CD4-positive, alpha-beta T cell (primary cell): ENCODE measurements around the gene MANF. TPM values are rescaled to one million over a fixed set of nuclear protein-coding genes. Genes with fewer than 3 reads are reported as not detected.

ENCODE experiments used
- ATAC-seq: fragments of 200-7000 bp; cut with Tn5 transposase; one replicate; pipeline ENCODE4 v1.10.0; 2022; ENCODE audit warnings: mild to moderate bottlenecking; ENCODE audit not compliant: poor library complexity
- CTCF ChIA-PET: fragments of 350-600 bp; sonication (Branson Sonifier 250); formaldehyde crosslinking; loops from one replicate; lab custom pipeline; 2021; ENCODE audit warnings: antibody characterized with exemption, inconsistent platforms; lab: Charles Lee
- POLR2A ChIA-PET: fragments of 350-600 bp; sonication (Branson Sonifier 250); formaldehyde crosslinking; loops from one replicate; lab custom pipeline; 2021; ENCODE audit warnings: antibody characterized with exemption, inconsistent platforms; lab: Charles Lee
- DNase-seq, 14 experiments: peaks; one replicate each; pipeline ENCODE4 v3.0.0-alpha.2; 2013 to 2020; ENCODE audit warnings: mixed read lengths in 2 of 14
- H3K27ac ChIP-seq, 2 donors: one replicate each; pipeline versions ENCODE4 v1.5.1 to v1.7.0; 2013; ENCODE audit warnings: low read length in 2 of 2, low read depth in 1 of 2, mild to moderate bottlenecking in 1 of 2
- H3K27me3 ChIP-seq, 2 experiments: 1 replicate in 1 of 2; 2 replicates in 1 of 2; pipeline versions ENCODE4 v1.6.1 to v1.7.0; 2013; ENCODE audit warnings: low read length in 2 of 2, control low read depth in 1 of 2, mild to moderate bottlenecking in 1 of 2, moderate library complexity in 1 of 2; ENCODE audit not compliant: insufficient read depth in 2 of 2, control insufficient read depth in 1 of 2
- H3K36me3 ChIP-seq: one replicate; pipeline ENCODE4 v1.6.1; 2013; ENCODE audit warnings: low read length, control low read depth; ENCODE audit not compliant: insufficient read depth
- H3K4me1 ChIP-seq: one replicate; pipeline ENCODE4 v1.6.1; 2013; ENCODE audit warnings: low read length, control low read depth; ENCODE audit not compliant: insufficient read depth
- H3K4me3 ChIP-seq: one replicate; pipeline ENCODE4 v1.5.1; 2013; ENCODE audit warnings: mild to moderate bottlenecking, low read length, moderate library complexity
- H3K9me3 ChIP-seq, 2 experiments: 1 replicate in 1 of 2; 2 replicates in 1 of 2; pipeline versions ENCODE4 v1.6.1 to v1.7.0; 2013; ENCODE audit warnings: low read length in 2 of 2, mild to moderate bottlenecking in 2 of 2, control low read depth in 1 of 2, moderate library complexity in 1 of 2; ENCODE audit not compliant: control insufficient read depth in 1 of 2, insufficient read depth in 1 of 2
- H3K27ac Mint-ChIP-seq: one replicate; pipeline ENCODE4 v1.8.0; 2020; ENCODE audit warnings: mixed read lengths
- H3K27me3 Mint-ChIP-seq: one replicate; pipeline ENCODE4 v1.8.0; 2021; ENCODE audit warnings: mixed read lengths
- H3K36me3 Mint-ChIP-seq: one replicate; pipeline ENCODE4 v1.8.0; 2021; ENCODE audit warnings: low read depth, mixed read lengths
- H3K4me1 Mint-ChIP-seq: one replicate; pipeline ENCODE4 v1.8.0; 2021; ENCODE audit warnings: low read depth, mixed read lengths
- H3K4me3 Mint-ChIP-seq: one replicate; pipeline ENCODE4 v1.8.0; 2020; ENCODE audit warnings: mild to moderate bottlenecking, mixed read lengths
- H3K9me3 Mint-ChIP-seq: one replicate; pipeline ENCODE4 v1.8.0; 2020; ENCODE audit warnings: mixed read lengths
- intact Hi-C, 2 experiments: fragments of 100-400 bp; cut with DNase I in 1 of 2; cut with micrococcal nuclease in 1 of 2; formaldehyde crosslinking; loops; one replicate each; pipeline versions ENCODE4 v1.15.1 to v1.9.0; 2023 to 2025; cut with DNase I, micrococcal nuclease
- total RNA-seq, 174 experiments: library from RNA in 2 of 174; stranded (reverse) in 2 of 174; gene quantifications; one replicate each; pipeline ENCODE4 v1.2.3 and lab custom pipeline; 2021 to 2026
- TF ChIP-seq, protein P1 (sequence below): fragments of 200-600 bp; IDR thresholded peaks from one replicate; pipeline ENCODE4 v1.8.0; 2022; ENCODE audit warnings: antibody characterized with exemption, mild to moderate bottlenecking

MANF gene
- total RNA-seq, 2 experiments from 2014 or later: 26.4 to 30.2 TPM

DNA sequence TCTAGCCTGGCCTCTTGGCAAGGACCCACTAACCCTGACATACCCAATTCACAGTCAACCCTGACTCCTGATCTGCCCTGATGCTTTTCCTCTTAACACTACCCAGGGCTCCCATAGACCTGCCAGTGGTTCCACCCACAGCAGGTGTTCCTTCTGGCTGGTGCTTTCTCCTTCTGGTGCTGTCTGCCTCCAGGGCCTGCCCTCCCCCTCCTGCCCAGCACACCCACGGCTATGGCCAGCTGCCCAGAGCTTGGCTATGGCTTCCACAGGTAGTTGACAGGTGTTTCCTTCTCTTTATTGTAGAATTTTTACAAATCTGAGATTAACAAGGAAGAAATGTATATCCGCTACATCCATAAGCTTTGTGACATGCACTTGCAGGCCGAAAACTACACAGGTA, 46.5 kb upstream of the MANF start:
- no peak overlapping the region for H3K27ac Mint-ChIP-seq

DNA sequence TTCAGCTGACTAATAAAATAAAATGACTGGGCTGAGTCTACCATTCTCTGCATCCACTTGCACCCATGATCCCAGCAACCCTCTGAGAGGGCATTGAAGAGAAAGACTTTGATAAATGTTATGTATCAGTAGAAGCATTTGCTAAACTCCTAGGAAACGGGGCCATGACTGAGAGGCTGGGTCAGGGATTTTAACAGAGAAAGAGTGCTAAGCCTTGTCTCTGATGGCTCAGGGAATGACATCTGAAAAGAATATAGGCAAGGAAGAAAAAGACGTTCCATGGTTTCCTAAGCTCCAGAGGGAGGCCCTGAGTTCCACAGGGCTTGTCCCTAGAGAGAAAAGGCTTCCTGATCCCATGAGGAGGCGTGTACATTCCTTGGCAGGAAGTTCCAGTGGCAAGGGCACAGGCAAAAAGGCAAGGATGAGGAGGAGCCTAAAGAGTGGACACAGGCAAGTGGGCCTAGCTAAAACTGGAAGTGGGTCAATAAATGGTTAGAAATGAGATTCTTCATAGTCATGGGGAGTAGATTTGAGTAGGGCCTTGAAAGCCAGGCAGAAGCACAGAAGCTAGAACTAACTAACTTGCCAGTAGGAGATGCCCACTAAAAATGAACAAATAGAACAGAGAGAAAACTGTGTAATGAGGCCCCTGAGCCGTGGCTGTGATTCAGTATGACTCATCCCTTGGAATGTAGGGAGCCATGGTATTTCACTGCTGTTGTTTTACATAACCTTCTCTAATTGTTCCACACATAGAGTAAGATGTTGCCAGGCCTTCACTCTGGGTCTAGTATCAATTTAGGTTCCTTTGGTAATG, 44.9 kb upstream of the MANF start:
- Mint-ChIP-seq H3K4me3 (no peak overlapping the region), H3K4me1 (no peaks in the 10 kb centered on the region), H3K36me3 (no peaks in the 10 kb centered on the region), H3K9me3 (no peaks in the 10 kb centered on the region), H3K27me3 (no peaks in the 10 kb centered on the region), H3K27ac (no peak overlapping the region)
- H3K9me3 ChIP-seq: no peaks in the 10 kb centered on the region
- ATAC-seq: no peak
- TF ChIP-seq, protein P1, sequence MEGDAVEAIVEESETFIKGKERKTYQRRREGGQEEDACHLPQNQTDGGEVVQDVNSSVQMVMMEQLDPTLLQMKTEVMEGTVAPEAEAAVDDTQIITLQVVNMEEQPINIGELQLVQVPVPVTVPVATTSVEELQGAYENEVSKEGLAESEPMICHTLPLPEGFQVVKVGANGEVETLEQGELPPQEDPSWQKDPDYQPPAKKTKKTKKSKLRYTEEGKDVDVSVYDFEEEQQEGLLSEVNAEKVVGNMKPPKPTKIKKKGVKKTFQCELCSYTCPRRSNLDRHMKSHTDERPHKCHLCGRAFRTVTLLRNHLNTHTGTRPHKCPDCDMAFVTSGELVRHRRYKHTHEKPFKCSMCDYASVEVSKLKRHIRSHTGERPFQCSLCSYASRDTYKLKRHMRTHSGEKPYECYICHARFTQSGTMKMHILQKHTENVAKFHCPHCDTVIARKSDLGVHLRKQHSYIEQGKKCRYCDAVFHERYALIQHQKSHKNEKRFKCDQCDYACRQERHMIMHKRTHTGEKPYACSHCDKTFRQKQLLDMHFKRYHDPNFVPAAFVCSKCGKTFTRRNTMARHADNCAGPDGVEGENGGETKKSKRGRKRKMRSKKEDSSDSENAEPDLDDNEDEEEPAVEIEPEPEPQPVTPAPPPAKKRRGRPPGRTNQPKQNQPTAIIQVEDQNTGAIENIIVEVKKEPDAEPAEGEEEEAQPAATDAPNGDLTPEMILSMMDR: no peak
- no peaks in the 10 kb centered on the region for H3K27me3 ChIP-seq
- H3K36me3 ChIP-seq: no peaks in the 10 kb centered on the region
- POLR2A ChIA-PET: interaction anchor here (0.5 kb wide), 1 partner anchor 13 kb away, joined by 3 read pairs; no protein-coding TSS in a partner anchor
- intact Hi-C loops: no loop called here
- H3K27ac ChIP-seq: no peak overlapping the region
- no peak overlapping the region for H3K4me3 ChIP-seq
- no peak for DNase-seq
- CTCF ChIA-PET: no interaction called here
- no peaks in the 10 kb centered on the region for H3K4me1 ChIP-seq

More for the DNA sequence above, 46.5 kb upstream of the MANF start:
- no peak for DNase-seq
- ChIA-PET CTCF (no interaction called here), POLR2A (no interaction called here)
- H3K27me3 Mint-ChIP-seq: no peaks in the 10 kb centered on the region
- TF ChIP-seq, protein P1: no peak
- no peaks in the 10 kb centered on the region for H3K27me3 ChIP-seq
- H3K9me3 Mint-ChIP-seq: no peaks in the 10 kb centered on the region
- ATAC-seq: no peak
- no peaks in the 10 kb centered on the region for H3K4me1 Mint-ChIP-seq
- no peak overlapping the region for H3K4me3 ChIP-seq
- intact Hi-C loops: no loop called here
- no peak overlapping the region for H3K27ac ChIP-seq
- H3K36me3 ChIP-seq: no peaks in the 10 kb centered on the region
- no peaks in the 10 kb centered on the region for H3K36me3 Mint-ChIP-seq
- no peaks in the 10 kb centered on the region for H3K4me1 ChIP-seq
- no peak overlapping the region for H3K4me3 Mint-ChIP-seq
- H3K9me3 ChIP-seq: no peaks in the 10 kb centered on the region

DNA sequence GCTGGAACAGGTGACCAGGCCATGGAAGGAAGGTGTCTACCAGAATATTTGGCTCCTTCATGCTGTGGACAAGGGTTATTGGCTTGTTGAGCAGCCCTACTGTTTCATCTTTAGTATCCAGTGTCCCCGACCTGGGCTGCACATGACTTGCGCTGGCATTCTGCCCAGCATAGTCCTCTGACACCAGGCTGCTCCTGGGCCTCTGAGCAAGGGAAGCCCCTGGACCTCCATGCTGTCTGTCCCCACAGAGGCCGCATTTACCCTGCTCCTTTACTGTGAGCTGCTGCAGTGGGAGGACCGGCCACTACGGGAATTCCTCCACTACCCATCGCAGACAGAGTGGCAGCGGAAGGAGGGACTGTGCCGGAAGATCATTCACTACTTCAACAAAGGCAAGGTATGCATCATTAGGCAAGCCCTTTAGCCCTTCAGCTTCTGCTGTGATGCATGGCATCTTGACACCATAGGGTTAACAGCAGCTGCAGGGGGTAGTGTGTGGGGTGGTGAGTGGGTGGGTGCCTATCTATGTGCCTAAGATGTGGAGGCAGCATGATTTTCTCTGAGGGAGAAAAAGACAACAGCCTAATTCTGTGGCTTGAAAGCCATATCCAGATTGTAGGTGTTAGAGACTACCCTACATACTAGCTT, 44.0 kb upstream of the MANF start:
- no peak overlapping the region for H3K27ac Mint-ChIP-seq
- Histone ChIP-seq H3K4me1 (no peaks in the 10 kb centered on the region), H3K27ac (no peak overlapping the region), H3K9me3 (no peaks in the 10 kb centered on the region), H3K27me3 (no peaks in the 10 kb centered on the region), H3K36me3 (no peaks in the 10 kb centered on the region), H3K4me3 (no peak overlapping the region)
- no peaks in the 10 kb centered on the region for H3K27me3 Mint-ChIP-seq
- intact Hi-C loops: no loop called here
- TF ChIP-seq, protein P1: no peak
- H3K9me3 Mint-ChIP-seq: no peaks in the 10 kb centered on the region
- ChIA-PET POLR2A (interaction anchor here (0.5 kb wide), 1 partner anchor 14 kb away, joined by 3 read pairs; no protein-coding TSS in a partner anchor), CTCF (no interaction called here)
- H3K4me1 Mint-ChIP-seq: no peaks in the 10 kb centered on the region
- ATAC-seq: no peak
- H3K4me3 Mint-ChIP-seq: no peak overlapping the region
- no peaks in the 10 kb centered on the region for H3K36me3 Mint-ChIP-seq
- DNase-seq: no peak
